ENCODE data around the gene KCTD16. TPM values are rescaled to one million over a fixed set of nuclear protein-coding genes. Genes with fewer than 3 reads are reported as not detected.

Gene KCTD16
- total RNA-seq (2022; extraction: Qiagen RNA extraction; ENCODE audit: low read depth): 0.02 to 0.06 TPM (median 0.05 TPM) in 5 replicates

DNA sequence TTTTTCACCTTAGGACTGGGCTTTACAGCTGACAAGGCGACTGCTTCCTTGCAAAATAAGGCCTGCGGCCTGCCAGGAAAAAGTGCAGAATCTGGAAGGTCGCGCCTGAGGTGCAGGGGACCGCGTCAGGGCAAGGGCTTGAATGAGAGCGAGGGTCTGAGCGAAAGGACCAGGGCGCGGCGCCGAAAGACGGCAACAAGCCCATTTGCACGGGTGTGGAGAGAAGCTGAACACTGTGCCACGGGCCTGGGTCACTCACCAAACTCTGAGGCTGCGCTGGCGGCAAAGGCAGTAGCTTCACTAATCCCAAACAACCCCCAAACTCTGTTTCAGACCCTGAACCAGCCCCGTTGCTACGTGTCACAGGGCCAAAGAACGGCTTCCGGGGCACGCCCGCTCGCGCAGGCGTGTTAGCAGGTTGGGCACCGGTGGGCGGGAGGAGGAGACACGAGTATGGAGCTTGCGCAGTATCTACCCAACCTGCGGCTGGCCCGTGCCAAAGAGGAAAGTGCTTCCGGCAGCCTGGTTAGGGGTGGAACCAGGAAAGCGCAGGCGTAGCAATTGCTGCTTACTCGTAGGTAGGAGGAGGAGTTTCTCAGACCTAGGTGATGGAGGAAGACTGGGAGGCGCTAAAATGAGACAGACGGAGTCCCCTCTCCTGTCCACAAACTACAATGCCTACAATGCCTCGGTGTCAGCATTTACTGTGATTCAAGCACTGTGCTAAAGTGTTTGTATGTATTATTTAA lies at the start of gene KCTD16, which contains the start of gene YIPF5:
TSS of gene KCTD16 (plus strand) at position 598 of the 749 bp plus-strand sequence.
TSS of gene YIPF5 (minus strand) at position 384 of the 749 bp plus-strand sequence. CDS start 704 bp downstream, outside the sequence.

Other genes with a start within 250 kb of the KCTD16 start
- gene YIPF5, start 214 bp upstream of the KCTD16 start, total RNA-seq (2022; extraction: Qiagen RNA extraction; ENCODE audit: low read depth): 72.2 to 83.2 TPM (median 76.4 TPM) in 5 replicates

Data from A549 treated with DMSO at 1 μM for 4 hours (cell line).